HG03558 (cell line): ENCODE data around the gene RELA.

Experiments used
- ATAC-seq: cut with Tn5 transposase; IDR thresholded peaks from one replicate; pipeline ENCODE4 v1.9.1; 2021; ENCODE audit warnings: moderate number of reproducible peaks; ENCODE audit not compliant: unreplicated experiment; ENCODE audit errors: extremely low read depth

RELA gene

GRCh38 chr11:65636108-65637031 lies 26.3 kb downstream of the RELA start:
- no peak for ATAC-seq

GRCh38 chr11:65634905-65635731 lies 27.6 kb downstream of the RELA start:
- ATAC-seq = no peak

- ATAC-seq = no peak
Measured at GRCh38 chr11:65634440-65634839, 28.3 kb downstream of the RELA start.

GRCh38 chr11:65634109-65634436 lies 28.6 kb downstream of the RELA start:
- ATAC-seq = no peak

- no peak for ATAC-seq
Measured at GRCh38 chr11:65633390-65634108, 29.2 kb downstream of the RELA start.

GRCh38 chr11:65630215-65630614 lies 32.5 kb downstream of the RELA start:
- ATAC-seq = no peak

GRCh38 chr11:65629579-65629978 lies 33.1 kb downstream of the RELA start:
- no peak for ATAC-seq

GRCh38 chr11:65627202-65627601 lies 35.5 kb downstream of the RELA start:
- ATAC-seq = no peak

- ATAC-seq = no peak
Measured at GRCh38 chr11:65625628-65626342, 36.9 kb downstream of the RELA start.

- no peak for ATAC-seq
Measured at GRCh38 chr11:65624931-65625627, 37.6 kb downstream of the RELA start.

- no peak for ATAC-seq
Measured at GRCh38 chr11:65623852-65624616, 38.7 kb downstream of the RELA start.

- ATAC-seq = no peak
Measured at GRCh38 chr11:65623177-65623576, 39.5 kb downstream of the RELA start.

- no peak for ATAC-seq
Measured at GRCh38 chr11:65622011-65622410, 40.7 kb downstream of the RELA start.

GRCh38 chr11:65621460-65621859 lies 41.3 kb downstream of the RELA start:
- no peak for ATAC-seq

GRCh38 chr11:65620666-65621065 lies 42.0 kb downstream of the RELA start:
- no peak for ATAC-seq

- ATAC-seq = no peak
Measured at GRCh38 chr11:65619281-65619928, 43.3 kb downstream of the RELA start.

- no peak for ATAC-seq
Measured at GRCh38 chr11:65618763-65619162, 44.0 kb downstream of the RELA start.

GRCh38 chr11:65617990-65618751 lies 44.5 kb downstream of the RELA start:
- no peak for ATAC-seq
